GM18858 (cell line): ENCODE measurements around the gene TMEM258.

Experiments
- ATAC-seq: cut with Tn5 transposase; IDR thresholded peaks from one replicate; pipeline ENCODE4 v1.9.1; 2021; ENCODE audit not compliant: unreplicated experiment

Gene TMEM258

GRCh38 chr11:61762223-61762615 lies 30.2 kb downstream of the TMEM258 start:
- ATAC-seq, result no peak

GRCh38 chr11:61761440-61762222 lies 30.8 kb downstream of the TMEM258 start:
- ATAC-seq, result no peak

GRCh38 chr11:61760946-61761345 lies 31.5 kb downstream of the TMEM258 start:
- no peak for ATAC-seq

GRCh38 chr11:61757213-61757862 lies 35.1 kb downstream of the TMEM258 start:
- no peak for ATAC-seq

GRCh38 chr11:61756452-61757212 lies 35.8 kb downstream of the TMEM258 start:
- no peak for ATAC-seq

GRCh38 chr11:61756147-61756451 lies 36.3 kb downstream of the TMEM258 start:
- ATAC-seq, result no peak

- ATAC-seq, result no peak
These were observed 37.6 kb downstream of the TMEM258 start for GRCh38 chr11:61754534-61755482.

- ATAC-seq, result no peak
These were observed 38.7 kb downstream of the TMEM258 start for GRCh38 chr11:61753672-61754071.

GRCh38 chr11:61752925-61753521 lies 39.4 kb downstream of the TMEM258 start:
- no peak for ATAC-seq

- no peak for ATAC-seq
These were observed 40.1 kb downstream of the TMEM258 start, which contains the start of gene MYRF for GRCh38 chr11:61752117-61752924. TSS of gene MYRF (plus strand) at chr11:61752636. CDS start at chr11:61752745, 109 bp downstream.

- no peak for ATAC-seq
These were observed 41.0 kb downstream of the TMEM258 start for GRCh38 chr11:61751384-61751783.

- ATAC-seq, result no peak
These were observed 41.6 kb downstream of the TMEM258 start for GRCh38 chr11:61750631-61751273.

- ATAC-seq, result no peak
These were observed 42.7 kb downstream of the TMEM258 start for GRCh38 chr11:61749591-61750217.

- no peak for ATAC-seq
These were observed 44.5 kb downstream of the TMEM258 start for GRCh38 chr11:61747967-61748285.

- no peak for ATAC-seq
These were observed 45.0 kb downstream of the TMEM258 start for GRCh38 chr11:61747192-61747966.

- no peak for ATAC-seq
These were observed 45.8 kb downstream of the TMEM258 start for GRCh38 chr11:61746442-61747191.

GRCh38 chr11:61745781-61746441 lies 46.5 kb downstream of the TMEM258 start:
- no peak for ATAC-seq
